Fibroblast of lung (primary cell): ENCODE results near the gene NTRK2. TPM values are rescaled to one million over a fixed set of nuclear protein-coding genes. Genes with fewer than 3 reads are reported as not detected.

ENCODE experiments used
- DNase-seq, 2 donors: peaks; one replicate each; pipeline versions ENCODE4 v3.0.0 to v3.0.0-alpha.2; 2010; ENCODE audit warnings: low read depth in 2 of 2
- H2AFZ ChIP-seq: 2 replicates; pipeline ENCODE4 v1.5.1; 2012; ENCODE audit warnings: low read length, control low read depth, inconsistent platforms
- H3K27ac ChIP-seq: 2 replicates; pipeline ENCODE4 v1.5.1; 2011; ENCODE audit warnings: low read length, control low read depth; ENCODE audit not compliant: insufficient read depth
- H3K27me3 ChIP-seq: 2 replicates; pipeline ENCODE4 v1.5.1; 2011; ENCODE audit warnings: mild to moderate bottlenecking, low read length; ENCODE audit not compliant: control insufficient read depth, insufficient read depth
- H3K36me3 ChIP-seq: 2 replicates; pipeline ENCODE4 v1.5.1; 2011; ENCODE audit warnings: low read length; ENCODE audit not compliant: control insufficient read depth, insufficient read depth
- H3K4me1 ChIP-seq: 2 replicates; pipeline ENCODE4 v1.5.1; 2011; ENCODE audit warnings: low read length; ENCODE audit not compliant: control insufficient read depth, insufficient read depth; ENCODE audit errors: extremely low read depth
- H3K4me2 ChIP-seq: 2 replicates; pipeline ENCODE4 v1.5.1; 2011; ENCODE audit warnings: low read length, control low read depth; ENCODE audit not compliant: insufficient read depth; ENCODE audit errors: extremely low read depth
- H3K4me3 ChIP-seq, 4 experiments: fragments of 200-600 bp in 1 of 4; sonication (generic) in 1 of 4; replicated peaks in 1 of 4; 2 replicates each; pipeline ENCODE4 v1.5.1; 2011 to 2016; ENCODE audit warnings: low read length in 4 of 4, low read depth in 3 of 4, mild to moderate bottlenecking in 3 of 4, control low read depth in 2 of 4, inconsistent platforms in 1 of 4, mixed read lengths in 1 of 4; ENCODE audit not compliant: insufficient read depth in 1 of 4; ENCODE audit errors: control extremely low read depth in 1 of 4
- H3K79me2 ChIP-seq: 2 replicates; pipeline ENCODE4 v1.5.1; 2012; ENCODE audit warnings: mild to moderate bottlenecking, low read length, inconsistent platforms; ENCODE audit not compliant: control insufficient read depth, insufficient read depth
- H3K9ac ChIP-seq: 2 replicates; pipeline ENCODE4 v1.5.1; 2011; ENCODE audit warnings: mild to moderate bottlenecking, low read length, control low read depth; ENCODE audit not compliant: insufficient read depth
- H3K9me3 ChIP-seq: 2 replicates; pipeline ENCODE4 v1.5.1; 2012; ENCODE audit warnings: low read depth, low read length; ENCODE audit not compliant: control insufficient read depth, insufficient read depth
- H4K20me1 ChIP-seq: 2 replicates; pipeline ENCODE4 v1.5.1; 2011; ENCODE audit warnings: low read length; ENCODE audit not compliant: control insufficient read depth, insufficient read depth; ENCODE audit errors: extremely low read depth
- EZH2 ChIP-seq: IDR thresholded peaks from 2 replicates; pipeline ENCODE4 v1.5.1; 2012; ENCODE audit warnings: low read length, control low read depth, mild to moderate bottlenecking; ENCODE audit errors: missing control alignments
- polyA plus RNA-seq, 2 donors: library from polyadenylated mRNA; depleted of rRNA in 1 of 2; stranded (reverse) in 1 of 2; unstranded in 1 of 2; fragments of >200 nt; gene quantifications; 2 replicates each; pipeline ENCODE4 v1.2.1, GENCODE V29; 2011 to 2012; ENCODE audit warnings: missing spikeins in 1 of 2
- total RNA-seq: library from RNA; depleted of rRNA; stranded (reverse); fragments of >200 nt; gene quantifications from 2 replicates; pipeline ENCODE4 v1.2.1, GENCODE V29; 2014
- TF ChIP-seq, protein P1 (sequence below), 2 donors: IDR thresholded peaks in 1 of 2; conservative IDR thresholded peaks in 1 of 2; 1 replicate in 1 of 2; 2 replicates in 1 of 2; pipeline ENCODE4 v1.5.1; 2011 to 2012; ENCODE audit warnings: low read length in 2 of 2, control low read depth in 1 of 2, inconsistent platforms in 1 of 2, low read depth in 1 of 2, mild to moderate bottlenecking in 1 of 2

The NTRK2 gene
- total and polyA plus RNA-seq, 2 donors (not counting 1 experiment from before 2014, with no cell fraction given) = 0.66 to 1.1 TPM

DNA sequence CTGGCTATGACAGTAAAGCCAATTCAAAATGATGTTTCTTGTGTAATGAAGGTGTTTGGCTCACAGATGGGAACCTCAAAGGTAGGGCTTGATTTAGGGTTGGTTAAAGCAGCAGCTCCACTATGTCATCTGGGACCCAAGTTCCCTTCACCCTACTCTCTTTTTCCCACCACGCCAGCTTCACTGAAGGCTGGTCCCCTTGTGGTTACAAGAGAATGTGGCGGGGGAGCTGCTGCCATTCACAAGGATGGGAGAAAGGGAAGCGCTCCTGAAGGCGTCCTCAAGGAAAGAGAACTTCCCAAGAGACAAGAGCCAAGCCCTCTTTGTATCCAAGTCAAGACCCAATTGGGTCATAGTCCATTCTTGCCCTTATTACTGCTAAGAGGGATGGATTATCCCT, 72.7 kb downstream of the NTRK2 start:
- no peaks in the 10 kb centered on the region for H3K9me3 ChIP-seq
- no peak overlapping the region for H2AFZ ChIP-seq
- no peaks in the 10 kb centered on the region for H3K36me3 ChIP-seq
- H3K4me1 ChIP-seq = no peaks in the 10 kb centered on the region
- H3K4me3 ChIP-seq = no peak overlapping the region
- no peaks in the 10 kb centered on the region for H3K27me3 ChIP-seq
- no peak overlapping the region for H3K27ac ChIP-seq
- no peaks in the 10 kb centered on the region for H3K79me2 ChIP-seq
- H3K4me2 ChIP-seq = no peak overlapping the region
- TF ChIP-seq, protein P1, sequence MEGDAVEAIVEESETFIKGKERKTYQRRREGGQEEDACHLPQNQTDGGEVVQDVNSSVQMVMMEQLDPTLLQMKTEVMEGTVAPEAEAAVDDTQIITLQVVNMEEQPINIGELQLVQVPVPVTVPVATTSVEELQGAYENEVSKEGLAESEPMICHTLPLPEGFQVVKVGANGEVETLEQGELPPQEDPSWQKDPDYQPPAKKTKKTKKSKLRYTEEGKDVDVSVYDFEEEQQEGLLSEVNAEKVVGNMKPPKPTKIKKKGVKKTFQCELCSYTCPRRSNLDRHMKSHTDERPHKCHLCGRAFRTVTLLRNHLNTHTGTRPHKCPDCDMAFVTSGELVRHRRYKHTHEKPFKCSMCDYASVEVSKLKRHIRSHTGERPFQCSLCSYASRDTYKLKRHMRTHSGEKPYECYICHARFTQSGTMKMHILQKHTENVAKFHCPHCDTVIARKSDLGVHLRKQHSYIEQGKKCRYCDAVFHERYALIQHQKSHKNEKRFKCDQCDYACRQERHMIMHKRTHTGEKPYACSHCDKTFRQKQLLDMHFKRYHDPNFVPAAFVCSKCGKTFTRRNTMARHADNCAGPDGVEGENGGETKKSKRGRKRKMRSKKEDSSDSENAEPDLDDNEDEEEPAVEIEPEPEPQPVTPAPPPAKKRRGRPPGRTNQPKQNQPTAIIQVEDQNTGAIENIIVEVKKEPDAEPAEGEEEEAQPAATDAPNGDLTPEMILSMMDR (conservative IDR thresholded peaks at IDR 0.05 in 1 of 2, IDR thresholded peaks at IDR 0.05 in 1 of 2; ENCODE audit: low read depth in 1 of 2, low read length in 2 of 2) = no peak
- TF ChIP-seq EZH2 = no peak
- DNase-seq = no peak
- no peak overlapping the region for H3K9ac ChIP-seq
- no peaks in the 10 kb centered on the region for H4K20me1 ChIP-seq

DNA sequence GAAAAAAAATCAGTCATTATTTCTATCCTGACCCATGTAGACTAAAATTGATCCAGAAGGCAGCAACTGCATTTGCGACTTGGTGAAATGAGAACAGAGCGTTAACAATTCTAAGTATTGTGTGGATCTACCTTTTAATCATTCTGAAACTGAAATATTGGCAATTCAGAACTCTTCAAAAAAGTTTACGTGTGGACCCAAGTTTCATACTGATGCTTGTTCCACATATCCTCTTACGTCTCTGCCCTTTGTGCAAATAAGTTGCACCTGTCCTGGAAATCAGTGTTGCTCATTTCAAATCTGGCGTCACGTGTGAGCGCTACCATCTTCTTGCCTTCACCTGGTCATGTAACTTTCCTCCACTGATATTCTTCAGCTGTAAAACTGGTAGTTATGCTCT, 74.7 kb downstream of the NTRK2 start:
- no peaks in the 10 kb centered on the region for H3K79me2 ChIP-seq
- no peaks in the 10 kb centered on the region for H4K20me1 ChIP-seq
- H3K4me2 ChIP-seq = no peak overlapping the region
- no peak for DNase-seq
- no peak for TF ChIP-seq EZH2
- TF ChIP-seq, protein P1 (conservative IDR thresholded peaks at IDR 0.05 in 1 of 2, IDR thresholded peaks at IDR 0.05 in 1 of 2; ENCODE audit: low read depth in 1 of 2, low read length in 2 of 2) = no peak
- no peaks in the 10 kb centered on the region for H3K27me3 ChIP-seq
- H3K4me3 ChIP-seq = no peak overlapping the region
- H3K27ac ChIP-seq = no peak overlapping the region
- H3K36me3 ChIP-seq = no peaks in the 10 kb centered on the region
- H3K9ac ChIP-seq = no peak overlapping the region
- no peak overlapping the region for H2AFZ ChIP-seq
- no peaks in the 10 kb centered on the region for H3K9me3 ChIP-seq
- H3K4me1 ChIP-seq = no peaks in the 10 kb centered on the region

DNA sequence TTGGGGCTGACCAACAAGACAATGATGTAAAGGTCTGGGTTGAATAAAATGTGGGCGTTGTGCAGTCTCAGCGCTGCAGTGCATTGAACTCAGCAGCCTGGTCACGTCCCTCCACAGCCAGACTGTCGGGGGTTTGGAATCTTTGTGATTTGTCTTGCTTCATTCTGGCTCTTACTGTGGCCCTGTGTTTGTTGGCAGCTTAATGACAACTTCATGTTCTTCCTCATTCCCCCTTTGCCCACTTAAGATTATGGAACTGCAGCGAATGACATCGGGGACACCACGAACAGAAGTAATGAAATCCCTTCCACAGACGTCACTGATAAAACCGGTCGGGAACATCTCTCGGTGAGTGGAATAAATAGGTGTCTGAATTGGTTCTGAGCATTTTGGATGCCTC, 75.2 kb downstream of the NTRK2 start:
- Histone ChIP-seq H3K9me3 (no peaks in the 10 kb centered on the region), H3K4me2 (no peak overlapping the region), H3K4me3 (no peak overlapping the region), H2AFZ (no peak overlapping the region), H3K27ac (no peak overlapping the region), H3K27me3 (no peaks in the 10 kb centered on the region), H3K9ac (no peak overlapping the region), H3K4me1 (no peaks in the 10 kb centered on the region), H3K79me2 (no peaks in the 10 kb centered on the region), H3K36me3 (no peaks in the 10 kb centered on the region), H4K20me1 (no peaks in the 10 kb centered on the region)
- no peak for TF ChIP-seq EZH2
- TF ChIP-seq, protein P1 (conservative IDR thresholded peaks at IDR 0.05 in 1 of 2, IDR thresholded peaks at IDR 0.05 in 1 of 2; ENCODE audit: low read depth in 1 of 2, low read length in 2 of 2) = no peak
- no peak for DNase-seq
